PC-9 (cell line): ENCODE measurements around the gene VWA3B. TPM values are rescaled to one million over a fixed set of nuclear protein-coding genes. Genes with fewer than 3 reads are reported as not detected.

ENCODE experiments used
- BruUV-seq: library from RNA; stranded (reverse); fragments of 400-500 nt; replicated peaks from 2 replicates; lab custom pipeline; 2021; lab: Mats Ljungman, UMichigan
- CTCF ChIA-PET: fragments of 300-600 bp; sonication (Branson Sonifier 250); formaldehyde crosslinking; loops from one replicate; lab custom pipeline; 2022; ENCODE audit warnings: antibody characterized with exemption; lab: Charles Lee
- POLR2A ChIA-PET: fragments of 300-600 bp; sonication (Branson Sonifier 250); formaldehyde crosslinking; loops from one replicate; lab custom pipeline; 2022; ENCODE audit warnings: antibody characterized with exemption; ENCODE audit not compliant: unreplicated experiment; lab: Charles Lee
- DNase-seq, 2 experiments: peaks; one replicate each; pipeline versions ENCODE4 v3.0.0 to v3.0.0-alpha.2; 2015 to 2022; ENCODE audit warnings: mixed read lengths in 1 of 2
- H2AFZ ChIP-seq: fragments of 200-600 bp; sonication (generic); 2 replicates; pipeline ENCODE4 v1.8.1; 2017; ENCODE audit warnings: antibody characterized with exemption
- H3F3A ChIP-seq: fragments of 200-600 bp; sonication (generic); 2 replicates; pipeline ENCODE4 v1.8.1; 2017; ENCODE audit warnings: antibody characterized with exemption, mild to moderate bottlenecking, low read depth; ENCODE audit not compliant: insufficient read depth
- H3K27ac ChIP-seq: fragments of 200-600 bp; sonication (generic); 2 replicates; pipeline ENCODE4 v1.6.1; 2016; ENCODE audit warnings: mixed run types
- H3K27me3 ChIP-seq: fragments of 200-600 bp; sonication (generic); 2 replicates; pipeline ENCODE4 v1.6.1; 2016; ENCODE audit warnings: low read depth, mixed run types; ENCODE audit not compliant: insufficient read depth
- H3K36me3 ChIP-seq: fragments of 200-600 bp; sonication (generic); 2 replicates; pipeline ENCODE4 v1.6.1; 2016; ENCODE audit warnings: low read depth, mixed run types
- H3K4me1 ChIP-seq: fragments of 200-600 bp; sonication (generic); replicated peaks from 2 replicates; pipeline ENCODE4 v1.6.1; 2016; ENCODE audit warnings: mixed run types; ENCODE audit not compliant: insufficient read depth
- H3K4me2 ChIP-seq: fragments of 200-600 bp; sonication (generic); 2 replicates; pipeline ENCODE4 v1.6.1; 2017; ENCODE audit warnings: mixed run types
- H3K4me3 ChIP-seq: fragments of 200-600 bp; sonication (generic); 2 replicates; pipeline ENCODE4 v1.6.1; 2016; ENCODE audit warnings: mixed run types
- H3K79me2 ChIP-seq: fragments of 200-600 bp; sonication (generic); 2 replicates; pipeline ENCODE4 v1.6.1; 2017; ENCODE audit warnings: low read depth, mixed run types
- H3K9me2 ChIP-seq: fragments of 200-600 bp; sonication (generic); 2 replicates; pipeline ENCODE4 v1.8.1; 2017; ENCODE audit warnings: mild to moderate bottlenecking; ENCODE audit not compliant: insufficient read depth
- H3K9me3 ChIP-seq: fragments of 200-600 bp; sonication (generic); 2 replicates; pipeline ENCODE4 v1.8.1; 2016; ENCODE audit warnings: low read depth; ENCODE audit not compliant: insufficient read depth
- H4K20me1 ChIP-seq: fragments of 200-600 bp; sonication (generic); 2 replicates; pipeline ENCODE4 v1.8.1; 2017; ENCODE audit not compliant: insufficient read depth
- CTCF ChIP-seq: fragments of 200-600 bp; sonication (generic); conservative IDR thresholded peaks from 2 replicates; pipeline ENCODE4 v1.6.1; 2017; ENCODE audit warnings: mixed run types, antibody characterized with exemption, mild to moderate bottlenecking, moderate library complexity
- EZH2 ChIP-seq: fragments of 200-600 bp; sonication (generic); IDR thresholded peaks from 2 replicates; pipeline ENCODE4 v1.8.0; 2017; ENCODE audit warnings: antibody characterized with exemption, low read depth
- intact Hi-C: fragments of 100-400 bp; cut with micrococcal nuclease; formaldehyde crosslinking; loops from one replicate; pipeline ENCODE4 v1.10.0; 2022; ENCODE audit not compliant: unreplicated experiment
- total RNA-seq: library from RNA; stranded (reverse); gene quantifications from 2 replicates; pipeline ENCODE4 v1.2.3, GENCODE V29; 2021

VWA3B gene
- total RNA-seq, 1 experiment from 2014 or later, result not detected

GRCh38 chr2:98157557-98157956, 70.6 kb downstream of the VWA3B start:
- TF ChIP-seq CTCF (no peak), EZH2 (no peak)
- ChIA-PET CTCF (no interaction called here), POLR2A (no interaction called here)
- Histone ChIP-seq H2AFZ (no peak overlapping the region), H3K4me3 (no peak overlapping the region), H3K9me3 (no peaks in the 10 kb centered on the region), H3K36me3 (no peaks in the 10 kb centered on the region), H3K27ac (no peak overlapping the region), H4K20me1 (no peaks in the 10 kb centered on the region), H3K9me2 (no peaks in the 10 kb centered on the region), H3K27me3 (peaks cover 11% of the 10 kb centered on the region; the same call in 1 of the 2 replicates), H3K79me2 (no peaks in the 10 kb centered on the region), H3F3A (no peaks in the 10 kb centered on the region), H3K4me2 (no peak overlapping the region), H3K4me1 (no peaks in the 10 kb centered on the region)
- no TSS peak for BruUV-seq
- DNase-seq, result peak in 1 of 2 experiments; percentile 12
- intact Hi-C loops, result loop anchor here (2.0 kb wide), 1 partner anchor 351 kb away; no protein-coding TSS in a partner anchor

- H3K4me1 ChIP-seq, result no peaks in the 10 kb centered on the region
- no peaks in the 10 kb centered on the region for H4K20me1 ChIP-seq
- DNase-seq, result no peak
- no peak overlapping the region for H3K4me2 ChIP-seq
- H3K9me2 ChIP-seq, result no peaks in the 10 kb centered on the region
- no peak overlapping the region for H2AFZ ChIP-seq
- H3K27me3 ChIP-seq, result peaks cover 11% of the 10 kb centered on the region; the same call in 1 of the 2 replicates
- H3K79me2 ChIP-seq, result no peaks in the 10 kb centered on the region
- no peaks in the 10 kb centered on the region for H3F3A ChIP-seq
- no peaks in the 10 kb centered on the region for H3K9me3 ChIP-seq
- H3K27ac ChIP-seq, result no peak overlapping the region
- H3K4me3 ChIP-seq, result no peak overlapping the region
- CTCF ChIA-PET, result no interaction called here
- TF ChIP-seq EZH2 (no peak), CTCF (no peak)
- BruUV-seq, result no TSS peak
- intact Hi-C loops, result no loop called here
- POLR2A ChIA-PET, result no interaction called here
- no peaks in the 10 kb centered on the region for H3K36me3 ChIP-seq
Measured at GRCh38 chr2:98158305-98158704, 71.3 kb downstream of the VWA3B start.

GRCh38 chr2:98160554-98160953, 73.6 kb downstream of the VWA3B start:
- ChIA-PET CTCF (no interaction called here), POLR2A (no interaction called here)
- DNase-seq, result no peak
- H3K9me3 ChIP-seq, result no peaks in the 10 kb centered on the region
- BruUV-seq, result no TSS peak
- no peaks in the 10 kb centered on the region for H3K79me2 ChIP-seq
- no peak overlapping the region for H2AFZ ChIP-seq
- no peaks in the 10 kb centered on the region for H3K4me1 ChIP-seq
- TF ChIP-seq EZH2 (no peak), CTCF (no peak)
- no peaks in the 10 kb centered on the region for H3F3A ChIP-seq
- no peak overlapping the region for H3K4me3 ChIP-seq
- no peak overlapping the region for H3K4me2 ChIP-seq
- no peaks in the 10 kb centered on the region for H3K36me3 ChIP-seq
- H3K9me2 ChIP-seq, result no peaks in the 10 kb centered on the region
- 0 out of 2 replicates have a peak, but pooled peaks cover 1% of the 10 kb centered on the region for H3K27me3 ChIP-seq
- no peaks in the 10 kb centered on the region for H4K20me1 ChIP-seq
- no peak overlapping the region for H3K27ac ChIP-seq
- intact Hi-C loops, result no loop called here
